Measurements from ENCODE around the gene RGS3.
"Not testable (repeated sequence)": the region's sequence is repeated elsewhere in the genome, so short reads cannot be mapped to it uniquely, and the experiment has no call there.

Gene RGS3

GRCh38 chr9:113463418-113464285 is at the start of gene RGS3:
RGS3 (plus strand) TSS chr9:113463727; CDS start chr9:113463803, 76 bp downstream.
- no peak for DNase-seq

GRCh38 chr9:113416149-113416721 is 47.3 kb upstream of the RGS3 start:
- DNase-seq, result no peak

GRCh38 chr9:113417370-113417769 is 46.2 kb upstream of the RGS3 start:
- no peak for DNase-seq

GRCh38 chr9:113421726-113422125 is 41.8 kb upstream of the RGS3 start:
- no peak for DNase-seq

- DNase-seq, result no peak
Observed at GRCh38 chr9:113425072-113425471, 38.5 kb upstream of the RGS3 start.

GRCh38 chr9:113426701-113427100 is 36.8 kb upstream of the RGS3 start:
- no peak for DNase-seq

GRCh38 chr9:113427629-113428028 is 35.9 kb upstream of the RGS3 start:
- DNase-seq, result no peak

GRCh38 chr9:113428062-113428615 is 35.4 kb upstream of the RGS3 start:
- DNase-seq, result no peak

- DNase-seq, result no peak
Observed at GRCh38 chr9:113431191-113431590, 32.3 kb upstream of the RGS3 start.

GRCh38 chr9:113436728-113437515 is 26.6 kb upstream of the RGS3 start:
- DNase-seq, result no peak

GRCh38 chr9:113437716-113438115 is 25.8 kb upstream of the RGS3 start:
- not testable (repeated sequence) for DNase-seq

- no peak for DNase-seq
Observed at GRCh38 chr9:113444736-113445135, 18.8 kb upstream of the RGS3 start.

GRCh38 chr9:113446323-113446740 is 17.2 kb upstream of the RGS3 start:
- DNase-seq, result peak; percentile 28

- DNase-seq, result no peak
Observed at GRCh38 chr9:113449376-113449775, 14.2 kb upstream of the RGS3 start.

- DNase-seq, result no peak
Observed at GRCh38 chr9:113452113-113452605, 11.4 kb upstream of the RGS3 start.

GRCh38 chr9:113454914-113455761 is 8.4 kb upstream of the RGS3 start:
- peak; percentile 30 for DNase-seq

GRCh38 chr9:113456235-113456634 is 7.3 kb upstream of the RGS3 start:
- DNase-seq, result no peak

- no peak for DNase-seq
Observed at GRCh38 chr9:113461285-113461684, 2.2 kb upstream of the RGS3 start.

- no peak for DNase-seq
Observed at GRCh38 chr9:113461943-113462342, 1.6 kb upstream of the RGS3 start.

GRCh38 chr9:113462781-113463286 is 693 bp upstream of the RGS3 start:
- no peak for DNase-seq

GRCh38 chr9:113464286-113464660 is 746 bp downstream of the RGS3 start:
- DNase-seq, result no peak

- no peak for DNase-seq
Observed at GRCh38 chr9:113465599-113466140, 2.1 kb downstream of the RGS3 start.
